ENCODE data around the gene WSB2.
"Not testable (repeated sequence)": the region's sequence is repeated elsewhere in the genome, so short reads cannot be mapped to it uniquely, and the experiment has no call there.

WSB2 gene

GRCh38 chr12:118035190-118036041, 25.6 kb downstream of the WSB2 start:
- no peak for DNase-seq (ENCODE audit: low read depth)

GRCh38 chr12:118034429-118035189, 26.4 kb downstream of the WSB2 start:
- DNase-seq (ENCODE audit: low read depth), result no peak

GRCh38 chr12:118033902-118034301, 27.1 kb downstream of the WSB2 start:
- no peak for DNase-seq (ENCODE audit: low read depth)

GRCh38 chr12:118033323-118033722, 27.7 kb downstream of the WSB2 start:
- no peak for DNase-seq (ENCODE audit: low read depth)

GRCh38 chr12:118032188-118032587, 28.8 kb downstream of the WSB2 start:
- DNase-seq (ENCODE audit: low read depth), result no peak

- DNase-seq (ENCODE audit: low read depth), result no peak
Measured at GRCh38 chr12:118029166-118029565, 31.8 kb downstream of the WSB2 start.

GRCh38 chr12:118025168-118025567, 35.8 kb downstream of the WSB2 start:
- no peak for DNase-seq (ENCODE audit: low read depth)

- no peak for DNase-seq (ENCODE audit: low read depth)
Measured at GRCh38 chr12:118023301-118023860, 37.6 kb downstream of the WSB2 start.

- DNase-seq (ENCODE audit: low read depth), result no peak
Measured at GRCh38 chr12:118022728-118023109, 38.3 kb downstream of the WSB2 start.

GRCh38 chr12:118022097-118022727, 38.8 kb downstream of the WSB2 start:
- DNase-seq (ENCODE audit: low read depth), result not testable (repeated sequence)

GRCh38 chr12:118020036-118020435, 40.9 kb downstream of the WSB2 start:
- DNase-seq (ENCODE audit: low read depth), result no peak

- no peak for DNase-seq (ENCODE audit: low read depth)
Measured at GRCh38 chr12:118017926-118018325, 43.1 kb downstream of the WSB2 start.

- DNase-seq (ENCODE audit: low read depth), result peak; percentile 97
Measured at GRCh38 chr12:118016424-118017264, 44.3 kb downstream of the WSB2 start, which contains the start of gene RFC5. Gene RFC5 (plus strand): TSS chr12:118016703. CDS start chr12:118016828, 125 bp downstream.

- DNase-seq (ENCODE audit: low read depth), result no peak
Measured at GRCh38 chr12:118015944-118016343, 45.0 kb downstream of the WSB2 start.

- DNase-seq (ENCODE audit: low read depth), result no peak
Measured at GRCh38 chr12:118015306-118015705, 45.7 kb downstream of the WSB2 start.

GRCh38 chr12:118013283-118013682, 47.7 kb downstream of the WSB2 start:
- DNase-seq (ENCODE audit: low read depth), result no peak

- DNase-seq (ENCODE audit: low read depth), result no peak
Measured at GRCh38 chr12:118011961-118012360, 49.0 kb downstream of the WSB2 start.

- DNase-seq (ENCODE audit: low read depth), result no peak
Measured at GRCh38 chr12:118011377-118011776, 49.6 kb downstream of the WSB2 start.

- no peak for DNase-seq (ENCODE audit: low read depth)
Measured at GRCh38 chr12:118010903-118011302, 50.1 kb downstream of the WSB2 start.

- not testable (repeated sequence) for DNase-seq (ENCODE audit: low read depth)
Measured at GRCh38 chr12:117999806-118000205, 61.2 kb downstream of the WSB2 start.

- no peak for DNase-seq (ENCODE audit: low read depth)
Measured at GRCh38 chr12:117998719-117999118, 62.3 kb downstream of the WSB2 start.

Data from activated T-helper 9 cell treated with anti-CD3 and anti-CD28 coated beads, Interleukin-2, amount 50 U/mL, for 16 hours (primary cell).